ENCODE measurements around the gene CASKIN1.

DNA sequence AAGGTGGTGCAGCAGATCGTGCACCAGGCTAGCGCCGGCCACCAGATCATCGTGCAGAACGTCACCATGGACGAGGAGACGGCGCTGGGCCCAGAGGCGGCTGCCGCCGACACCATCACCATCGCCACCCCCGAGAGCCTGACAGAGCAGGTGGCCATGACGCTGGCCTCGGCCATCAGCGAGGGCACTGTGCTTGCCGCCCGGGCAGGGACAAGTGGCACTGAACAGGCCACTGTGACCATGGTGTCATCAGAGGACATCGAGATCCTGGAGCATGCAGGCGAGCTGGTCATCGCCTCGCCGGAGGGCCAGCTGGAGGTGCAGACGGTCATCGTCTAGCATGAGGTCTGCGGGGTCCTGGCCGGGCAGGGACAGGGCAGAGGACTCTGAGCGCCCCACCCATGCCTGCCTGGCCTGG is 38.8 kb upstream of the CASKIN1 start:
- TF ChIP-seq POLR2A (IDR thresholded peaks at IDR 0.05) (no peak), EP300 (IDR thresholded peaks at IDR 0.05) (no peak)
- TF ChIP-seq, protein P1, sequence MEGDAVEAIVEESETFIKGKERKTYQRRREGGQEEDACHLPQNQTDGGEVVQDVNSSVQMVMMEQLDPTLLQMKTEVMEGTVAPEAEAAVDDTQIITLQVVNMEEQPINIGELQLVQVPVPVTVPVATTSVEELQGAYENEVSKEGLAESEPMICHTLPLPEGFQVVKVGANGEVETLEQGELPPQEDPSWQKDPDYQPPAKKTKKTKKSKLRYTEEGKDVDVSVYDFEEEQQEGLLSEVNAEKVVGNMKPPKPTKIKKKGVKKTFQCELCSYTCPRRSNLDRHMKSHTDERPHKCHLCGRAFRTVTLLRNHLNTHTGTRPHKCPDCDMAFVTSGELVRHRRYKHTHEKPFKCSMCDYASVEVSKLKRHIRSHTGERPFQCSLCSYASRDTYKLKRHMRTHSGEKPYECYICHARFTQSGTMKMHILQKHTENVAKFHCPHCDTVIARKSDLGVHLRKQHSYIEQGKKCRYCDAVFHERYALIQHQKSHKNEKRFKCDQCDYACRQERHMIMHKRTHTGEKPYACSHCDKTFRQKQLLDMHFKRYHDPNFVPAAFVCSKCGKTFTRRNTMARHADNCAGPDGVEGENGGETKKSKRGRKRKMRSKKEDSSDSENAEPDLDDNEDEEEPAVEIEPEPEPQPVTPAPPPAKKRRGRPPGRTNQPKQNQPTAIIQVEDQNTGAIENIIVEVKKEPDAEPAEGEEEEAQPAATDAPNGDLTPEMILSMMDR (IDR thresholded peaks at IDR 0.05) = no peak
